ENCODE results near the gene UBQLN4. TPM values are rescaled to one million over a fixed set of nuclear protein-coding genes. Genes with fewer than 3 reads are reported as not detected.

The UBQLN4 gene
- polyA plus RNA-seq, 3 donors: 53.3 to 57.8 (median 53.7) TPM

GRCh38 chr1:156069490-156070455 is 16.2 kb upstream of the UBQLN4 start:
- no peak for DNase-seq (ENCODE audit: extremely low read depth in 1 of 11, low read depth in 9 of 11, low spot score in 4 of 11)

DNA sequence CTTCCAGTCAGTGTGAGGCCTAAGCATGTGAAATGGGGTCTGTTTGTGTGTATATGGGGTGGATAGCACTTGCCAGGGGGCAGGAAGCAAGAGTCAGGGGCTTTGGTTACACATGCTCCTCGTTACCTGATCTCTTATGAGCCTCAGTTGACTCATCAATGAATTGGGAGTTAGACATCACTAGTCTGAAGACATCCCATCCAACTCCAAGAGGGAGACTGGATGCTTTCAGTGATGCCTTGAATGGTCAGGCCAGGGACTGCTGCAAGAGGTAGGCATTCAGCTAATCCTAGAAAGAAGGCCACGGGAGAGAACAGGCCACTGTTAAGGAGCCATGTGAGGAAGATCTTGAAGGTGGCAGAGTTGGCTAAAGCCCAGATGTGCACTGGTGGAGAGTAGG is 13.7 kb upstream of the UBQLN4 start:
- no peak for DNase-seq (ENCODE audit: extremely low read depth in 1 of 11, low read depth in 9 of 11, low spot score in 4 of 11)

DNA sequence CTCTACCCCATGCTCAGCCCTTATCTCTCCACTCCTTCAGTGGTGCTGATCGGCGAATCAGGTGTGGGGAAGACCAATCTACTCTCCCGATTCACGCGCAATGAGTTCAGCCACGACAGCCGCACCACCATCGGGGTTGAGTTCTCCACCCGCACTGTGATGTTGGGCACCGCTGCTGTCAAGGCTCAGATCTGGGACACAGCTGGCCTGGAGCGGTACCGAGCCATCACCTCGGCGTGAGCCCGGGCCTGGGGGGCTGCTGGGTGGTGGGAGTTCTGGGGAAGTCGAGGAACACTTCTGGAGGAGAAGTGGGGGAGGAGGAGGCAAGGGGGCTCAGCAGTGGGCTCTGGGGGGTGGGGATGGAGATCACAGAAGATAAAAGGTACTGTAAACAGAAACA is 12.3 kb upstream of the UBQLN4 start:
- no peak for DNase-seq (ENCODE audit: extremely low read depth in 1 of 11, low read depth in 9 of 11, low spot score in 4 of 11)

DNA sequence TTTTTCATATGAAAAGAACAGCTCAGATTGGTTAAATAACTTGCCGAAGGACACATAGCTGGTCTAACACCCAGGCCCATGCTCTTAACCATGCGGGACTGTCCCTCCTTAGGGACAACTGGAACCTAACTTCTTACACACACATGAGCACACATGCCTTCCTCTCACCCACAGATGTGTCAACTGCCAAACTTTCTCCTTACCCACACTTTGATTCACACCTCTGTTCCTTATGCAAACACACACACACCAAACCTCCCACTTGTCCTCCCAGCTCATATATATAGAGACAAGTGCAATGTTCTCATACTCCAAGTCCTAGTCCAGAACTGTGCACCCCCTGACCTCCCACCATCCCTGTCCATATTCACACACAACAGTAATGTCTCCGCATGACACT is 11.6 kb upstream of the UBQLN4 start:
- no peak for DNase-seq (ENCODE audit: extremely low read depth in 1 of 11, low read depth in 9 of 11, low spot score in 4 of 11)

GRCh38 chr1:156064615-156065014 is 11.0 kb upstream of the UBQLN4 start:
- DNase-seq (ENCODE audit: extremely low read depth in 1 of 11, low read depth in 9 of 11, low spot score in 4 of 11): no peak

DNA sequence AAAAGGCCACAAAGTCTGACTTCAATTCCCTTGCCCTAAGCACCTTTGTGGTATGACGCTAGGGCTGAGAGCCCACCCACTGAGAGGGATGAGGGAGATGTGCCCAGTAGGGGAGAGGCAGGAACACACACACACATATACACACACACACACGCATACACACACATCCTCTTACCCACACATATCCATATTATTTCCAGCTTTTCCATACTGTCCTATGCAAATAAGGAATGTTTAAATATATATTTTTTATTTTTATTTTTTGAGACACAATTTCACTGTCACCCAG is 10.3 kb upstream of the UBQLN4 start:
- no peak for DNase-seq (ENCODE audit: extremely low read depth in 1 of 11, low read depth in 9 of 11, low spot score in 4 of 11)

DNA sequence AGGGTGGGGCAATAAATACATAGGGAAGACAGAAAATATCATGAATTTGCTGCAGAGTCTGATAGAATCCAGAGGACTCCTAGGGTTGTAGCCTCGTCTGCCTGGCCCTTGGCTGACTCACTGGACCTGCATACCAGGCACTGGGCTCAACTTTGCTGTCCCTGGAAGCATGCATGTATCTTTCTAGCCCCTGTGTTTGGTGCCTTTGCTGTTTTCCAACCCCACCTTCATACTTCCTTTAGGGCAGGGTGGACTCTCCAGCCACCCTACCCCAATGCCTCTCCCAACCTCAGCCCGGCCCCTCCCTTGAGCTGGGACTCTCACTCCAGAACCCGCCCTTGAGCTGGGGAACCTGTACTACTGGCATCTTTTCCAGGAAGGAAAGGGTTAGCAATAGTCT is 8.6 kb upstream of the UBQLN4 start:
- DNase-seq (ENCODE audit: extremely low read depth in 1 of 11, low read depth in 9 of 11, low spot score in 4 of 11): no peak

- DNase-seq (ENCODE audit: extremely low read depth in 1 of 11, low read depth in 9 of 11, low spot score in 4 of 11): peak in 2 of 11 donors; percentile 31 to 46
Observed at GRCh38 chr1:156060937-156061636, 7.5 kb upstream of the UBQLN4 start, which contains the start of gene RAB25. TSS of gene RAB25 (plus strand) at chr1:156061160. CDS start at chr1:156061401, 241 bp downstream.

- no peak for DNase-seq (ENCODE audit: extremely low read depth in 1 of 11, low read depth in 9 of 11, low spot score in 4 of 11)
Observed at GRCh38 chr1:156056326-156056849, 2.8 kb upstream of the UBQLN4 start.

DNA sequence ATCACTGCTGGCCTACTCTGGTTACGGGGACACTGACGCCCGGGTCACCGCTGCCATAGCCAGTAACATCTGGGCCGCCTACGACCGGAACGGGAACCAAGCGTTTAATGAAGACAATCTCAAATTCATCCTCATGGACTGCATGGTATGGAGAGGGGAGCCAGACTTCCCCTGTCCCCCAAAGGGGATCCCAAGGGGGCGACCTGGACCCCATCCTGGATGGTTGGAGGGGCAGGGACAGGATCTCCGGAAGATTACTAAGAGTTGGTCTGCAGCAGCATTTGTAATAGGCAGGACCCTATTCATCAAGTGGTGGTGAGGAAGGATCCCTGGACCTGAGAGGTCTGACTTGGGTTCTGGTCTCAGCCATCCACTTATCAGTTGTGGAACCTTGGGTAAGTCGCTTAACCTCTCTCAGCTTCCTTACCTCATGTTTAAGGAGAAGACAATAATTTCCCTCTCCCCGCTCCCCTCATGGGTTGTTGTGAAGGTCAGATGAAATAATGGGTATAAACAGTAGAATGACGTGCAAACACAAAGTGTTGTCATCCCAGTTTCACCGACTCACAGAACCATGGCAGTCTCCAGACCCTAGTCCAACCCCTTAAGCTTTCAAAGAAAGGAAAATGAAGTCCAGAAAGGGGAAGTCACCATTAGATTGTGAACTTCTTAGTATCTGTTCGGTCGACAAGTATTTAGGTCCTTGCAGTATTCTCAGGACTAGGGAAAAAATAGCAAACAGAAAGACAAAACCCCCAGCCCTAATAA is 1.9 kb upstream of the UBQLN4 start:
- DNase-seq (ENCODE audit: extremely low read depth in 1 of 11, low read depth in 9 of 11, low spot score in 4 of 11): no peak

GRCh38 chr1:156054500-156055280 is 1.1 kb upstream of the UBQLN4 start, which contains the start of gene LAMTOR2:
TSS of gene LAMTOR2 (plus strand) at chr1:156054782. CDS start at chr1:156054890, 108 bp downstream.
- DNase-seq (ENCODE audit: extremely low read depth in 1 of 11, low read depth in 9 of 11, low spot score in 4 of 11): peak; percentile 95 to 99 (median 98)

GRCh38 chr1:156052862-156053767 is 483 bp downstream of the UBQLN4 start:
- peak in 6 of 11 donors; percentile 54 to 73 (median 65) for DNase-seq (ENCODE audit: extremely low read depth in 1 of 11, low read depth in 9 of 11, low spot score in 4 of 11)

DNA sequence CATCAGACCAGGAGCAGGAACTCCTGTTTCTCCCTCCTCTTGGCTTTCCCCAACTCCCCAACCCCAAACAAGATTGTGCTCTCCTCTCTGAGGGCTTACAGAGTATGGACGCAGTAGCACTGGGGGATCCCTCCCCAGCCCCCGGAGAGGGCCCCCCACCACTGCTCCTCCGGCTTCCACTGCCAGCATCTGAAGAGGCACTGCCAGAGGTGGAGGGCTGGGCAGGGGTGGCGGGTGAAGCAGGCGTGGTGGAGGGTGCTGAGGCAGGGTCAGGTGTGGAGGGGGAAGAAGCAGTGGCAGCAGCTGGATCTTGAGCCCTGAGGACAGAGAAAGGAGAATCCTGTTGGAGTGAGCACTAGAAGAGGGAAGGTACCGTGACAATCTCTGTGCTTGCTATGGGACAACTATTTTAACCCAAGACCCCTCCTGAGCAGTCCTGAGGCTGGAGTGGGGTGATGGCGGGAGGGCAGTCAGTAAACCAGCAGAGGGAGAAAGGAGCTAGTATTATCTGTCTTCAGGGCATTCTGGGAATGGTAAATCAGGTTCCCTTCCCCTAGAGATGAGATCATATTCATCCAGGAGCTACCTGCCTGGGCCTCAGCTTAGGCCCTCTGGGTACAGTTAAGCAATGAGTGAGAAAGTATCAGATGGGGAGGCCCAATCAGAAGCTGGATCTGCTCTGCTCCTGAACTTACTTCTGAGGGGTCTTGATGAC is 2.4 kb downstream of the UBQLN4 start:
- no peak for DNase-seq (ENCODE audit: extremely low read depth in 1 of 11, low read depth in 9 of 11, low spot score in 4 of 11)

- no peak for DNase-seq (ENCODE audit: extremely low read depth in 1 of 11, low read depth in 9 of 11, low spot score in 4 of 11)
Observed at GRCh38 chr1:156050376-156050775, 3.2 kb downstream of the UBQLN4 start.

- DNase-seq (ENCODE audit: extremely low read depth in 1 of 11, low read depth in 9 of 11, low spot score in 4 of 11): no peak
Observed at GRCh38 chr1:156048663-156049258, 4.8 kb downstream of the UBQLN4 start.

GRCh38 chr1:156045076-156045475 is 8.5 kb downstream of the UBQLN4 start:
- DNase-seq (ENCODE audit: extremely low read depth in 1 of 11, low read depth in 9 of 11, low spot score in 4 of 11): no peak

- no peak for DNase-seq (ENCODE audit: extremely low read depth in 1 of 11, low read depth in 9 of 11, low spot score in 4 of 11)
Observed at GRCh38 chr1:156042828-156043227, 10.8 kb downstream of the UBQLN4 start.

Measured in renal cortex interstitium (tissue), 11 donors.